PC-9 (cell line): ENCODE results near the gene SND1. TPM values are rescaled to one million over a fixed set of nuclear protein-coding genes. Genes with fewer than 3 reads are reported as not detected.

Source experiments
- BruUV-seq: library from RNA; stranded (reverse); fragments of 400-500 nt; replicated peaks from 2 replicates; lab custom pipeline; 2021; lab: Mats Ljungman, UMichigan
- CTCF ChIA-PET: fragments of 300-600 bp; sonication (Branson Sonifier 250); formaldehyde crosslinking; loops from one replicate; lab custom pipeline; 2022; ENCODE audit warnings: antibody characterized with exemption; lab: Charles Lee
- POLR2A ChIA-PET: fragments of 300-600 bp; sonication (Branson Sonifier 250); formaldehyde crosslinking; loops from one replicate; lab custom pipeline; 2022; ENCODE audit warnings: antibody characterized with exemption; ENCODE audit not compliant: unreplicated experiment; lab: Charles Lee
- DNase-seq, 2 experiments: peaks; one replicate each; pipeline versions ENCODE4 v3.0.0 to v3.0.0-alpha.2; 2015 to 2022; ENCODE audit warnings: mixed read lengths in 1 of 2
- H2AFZ ChIP-seq: fragments of 200-600 bp; sonication (generic); 2 replicates; pipeline ENCODE4 v1.8.1; 2017; ENCODE audit warnings: antibody characterized with exemption
- H3F3A ChIP-seq: fragments of 200-600 bp; sonication (generic); 2 replicates; pipeline ENCODE4 v1.8.1; 2017; ENCODE audit warnings: antibody characterized with exemption, mild to moderate bottlenecking, low read depth; ENCODE audit not compliant: insufficient read depth
- H3K27ac ChIP-seq: fragments of 200-600 bp; sonication (generic); 2 replicates; pipeline ENCODE4 v1.6.1; 2016; ENCODE audit warnings: mixed run types
- H3K27me3 ChIP-seq: fragments of 200-600 bp; sonication (generic); 2 replicates; pipeline ENCODE4 v1.6.1; 2016; ENCODE audit warnings: low read depth, mixed run types; ENCODE audit not compliant: insufficient read depth
- H3K36me3 ChIP-seq: fragments of 200-600 bp; sonication (generic); 2 replicates; pipeline ENCODE4 v1.6.1; 2016; ENCODE audit warnings: low read depth, mixed run types
- H3K4me1 ChIP-seq: fragments of 200-600 bp; sonication (generic); replicated peaks from 2 replicates; pipeline ENCODE4 v1.6.1; 2016; ENCODE audit warnings: mixed run types; ENCODE audit not compliant: insufficient read depth
- H3K4me2 ChIP-seq: fragments of 200-600 bp; sonication (generic); 2 replicates; pipeline ENCODE4 v1.6.1; 2017; ENCODE audit warnings: mixed run types
- H3K4me3 ChIP-seq: fragments of 200-600 bp; sonication (generic); 2 replicates; pipeline ENCODE4 v1.6.1; 2016; ENCODE audit warnings: mixed run types
- H3K79me2 ChIP-seq: fragments of 200-600 bp; sonication (generic); 2 replicates; pipeline ENCODE4 v1.6.1; 2017; ENCODE audit warnings: low read depth, mixed run types
- H3K9me2 ChIP-seq: fragments of 200-600 bp; sonication (generic); 2 replicates; pipeline ENCODE4 v1.8.1; 2017; ENCODE audit warnings: mild to moderate bottlenecking; ENCODE audit not compliant: insufficient read depth
- H3K9me3 ChIP-seq: fragments of 200-600 bp; sonication (generic); 2 replicates; pipeline ENCODE4 v1.8.1; 2016; ENCODE audit warnings: low read depth; ENCODE audit not compliant: insufficient read depth
- H4K20me1 ChIP-seq: fragments of 200-600 bp; sonication (generic); 2 replicates; pipeline ENCODE4 v1.8.1; 2017; ENCODE audit not compliant: insufficient read depth
- EZH2 ChIP-seq: fragments of 200-600 bp; sonication (generic); IDR thresholded peaks from 2 replicates; pipeline ENCODE4 v1.8.0; 2017; ENCODE audit warnings: antibody characterized with exemption, low read depth
- intact Hi-C: fragments of 100-400 bp; cut with micrococcal nuclease; formaldehyde crosslinking; loops from one replicate; pipeline ENCODE4 v1.10.0; 2022; ENCODE audit not compliant: unreplicated experiment
- total RNA-seq: library from RNA; stranded (reverse); gene quantifications from 2 replicates; pipeline ENCODE4 v1.2.3, GENCODE V29; 2021
- TF ChIP-seq, protein P1 (sequence below): fragments of 200-600 bp; sonication (generic); conservative IDR thresholded peaks from 2 replicates; pipeline ENCODE4 v1.6.1; 2017; ENCODE audit warnings: mixed run types, antibody characterized with exemption, mild to moderate bottlenecking, moderate library complexity

SND1 gene
- total RNA-seq, 1 experiment from 2014 or later, result 273 TPM

DNA sequence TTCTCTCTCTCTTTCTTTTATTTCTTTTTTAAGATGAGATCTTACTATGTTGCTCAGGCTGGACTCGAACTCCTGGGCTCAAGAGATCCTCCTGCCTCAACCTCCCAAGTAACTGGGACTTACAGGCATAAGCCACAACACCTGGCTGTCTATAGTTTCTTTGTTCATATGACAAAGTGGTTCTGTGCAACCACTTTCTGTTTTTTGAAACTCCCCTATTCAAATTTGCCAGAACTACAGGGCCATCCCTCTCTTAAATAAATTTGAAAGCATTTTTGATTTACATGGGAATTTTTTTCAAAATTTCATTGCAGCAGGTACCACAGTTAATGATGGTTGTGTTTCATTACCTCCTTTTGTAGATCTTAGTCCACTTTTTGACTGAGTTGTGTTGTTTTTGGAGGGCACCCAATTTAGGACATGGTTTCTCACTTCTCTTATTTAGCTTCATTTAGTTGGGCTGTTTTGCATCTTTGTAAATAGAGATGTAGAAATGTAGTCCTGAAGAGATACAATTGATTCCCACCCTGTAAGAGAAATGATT, 260.0 kb downstream of the SND1 start:
- BruUV-seq, result no TSS peak
- Histone ChIP-seq H3K27ac (no peak overlapping the region), H3K4me1 (no peaks in the 10 kb centered on the region), H3K4me2 (no peak overlapping the region), H3K36me3 (no peaks in the 10 kb centered on the region), H3K79me2 (peaks cover 12% of the 10 kb centered on the region; the same call in 1 of the 2 replicates), H3K9me3 (no peaks in the 10 kb centered on the region), H3K27me3 (no peaks in the 10 kb centered on the region), H2AFZ (no peak overlapping the region), H3K4me3 (no peak overlapping the region), H4K20me1 (peaks cover 21% of the 10 kb centered on the region; the same call in 1 of the 2 replicates), H3F3A (peaks cover 6% of the 10 kb centered on the region; the same call in 1 of the 2 replicates), H3K9me2 (no peaks in the 10 kb centered on the region)
- DNase-seq, result no peak
- intact Hi-C loops, result no loop called here
- ChIA-PET CTCF (no interaction called here), POLR2A (no interaction called here)
- no peak for TF ChIP-seq EZH2
- TF ChIP-seq, protein P1, sequence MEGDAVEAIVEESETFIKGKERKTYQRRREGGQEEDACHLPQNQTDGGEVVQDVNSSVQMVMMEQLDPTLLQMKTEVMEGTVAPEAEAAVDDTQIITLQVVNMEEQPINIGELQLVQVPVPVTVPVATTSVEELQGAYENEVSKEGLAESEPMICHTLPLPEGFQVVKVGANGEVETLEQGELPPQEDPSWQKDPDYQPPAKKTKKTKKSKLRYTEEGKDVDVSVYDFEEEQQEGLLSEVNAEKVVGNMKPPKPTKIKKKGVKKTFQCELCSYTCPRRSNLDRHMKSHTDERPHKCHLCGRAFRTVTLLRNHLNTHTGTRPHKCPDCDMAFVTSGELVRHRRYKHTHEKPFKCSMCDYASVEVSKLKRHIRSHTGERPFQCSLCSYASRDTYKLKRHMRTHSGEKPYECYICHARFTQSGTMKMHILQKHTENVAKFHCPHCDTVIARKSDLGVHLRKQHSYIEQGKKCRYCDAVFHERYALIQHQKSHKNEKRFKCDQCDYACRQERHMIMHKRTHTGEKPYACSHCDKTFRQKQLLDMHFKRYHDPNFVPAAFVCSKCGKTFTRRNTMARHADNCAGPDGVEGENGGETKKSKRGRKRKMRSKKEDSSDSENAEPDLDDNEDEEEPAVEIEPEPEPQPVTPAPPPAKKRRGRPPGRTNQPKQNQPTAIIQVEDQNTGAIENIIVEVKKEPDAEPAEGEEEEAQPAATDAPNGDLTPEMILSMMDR, result no peak

GRCh38 chr7:127912901-127913300, 260.9 kb downstream of the SND1 start:
- POLR2A ChIA-PET, result no interaction called here
- peaks cover 7% of the 10 kb centered on the region; the same call in 1 of the 2 replicates for H3K79me2 ChIP-seq
- H4K20me1 ChIP-seq, result peaks cover 17% of the 10 kb centered on the region; the same call in 1 of the 2 replicates
- CTCF ChIA-PET, result no interaction called here
- H3K27ac ChIP-seq, result no peak overlapping the region
- no peaks in the 10 kb centered on the region for H3K9me3 ChIP-seq
- H3K36me3 ChIP-seq, result no peaks in the 10 kb centered on the region
- TF ChIP-seq, protein P1, result no peak
- TF ChIP-seq EZH2, result no peak
- H3K4me1 ChIP-seq, result no peaks in the 10 kb centered on the region
- H3K4me3 ChIP-seq, result no peak overlapping the region
- no peak overlapping the region for H2AFZ ChIP-seq
- intact Hi-C loops, result no loop called here
- H3F3A ChIP-seq, result peaks cover 6% of the 10 kb centered on the region; the same call in 1 of the 2 replicates
- H3K9me2 ChIP-seq, result no peaks in the 10 kb centered on the region
- H3K4me2 ChIP-seq, result no peak overlapping the region
- no TSS peak for BruUV-seq
- H3K27me3 ChIP-seq, result no peaks in the 10 kb centered on the region
- no peak for DNase-seq

DNA sequence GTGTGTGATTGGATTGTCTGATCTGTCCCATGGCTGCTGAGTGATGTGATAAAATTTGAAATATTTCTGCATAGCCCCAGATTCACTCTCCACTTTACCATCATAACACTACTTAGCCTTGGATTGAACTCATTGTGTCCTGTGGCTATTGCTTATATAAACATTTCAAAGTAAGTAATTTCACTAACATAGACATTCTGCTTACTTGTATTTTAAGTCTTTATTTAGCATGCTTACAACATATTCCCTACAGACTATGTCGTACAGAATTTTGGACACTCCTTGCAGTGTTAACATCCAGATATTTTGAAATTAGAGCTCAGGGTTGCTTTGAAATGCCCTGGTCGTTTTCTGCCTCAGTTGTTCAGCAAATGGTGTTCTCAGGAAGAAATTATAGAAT, 261.7 kb downstream of the SND1 start:
- Histone ChIP-seq H3K4me1 (no peaks in the 10 kb centered on the region), H3K27me3 (no peaks in the 10 kb centered on the region), H3K27ac (no peak overlapping the region), H3K36me3 (0 out of 2 replicates have a peak, but pooled peaks cover 3% of the 10 kb centered on the region), H3K79me2 (0 out of 2 replicates have a peak, but pooled peaks cover 7% of the 10 kb centered on the region), H3K9me3 (no peaks in the 10 kb centered on the region), H4K20me1 (peaks cover 15% of the 10 kb centered on the region; the same call in 1 of the 2 replicates), H3F3A (peaks cover 6% of the 10 kb centered on the region; the same call in 1 of the 2 replicates), H2AFZ (no peak overlapping the region), H3K9me2 (no peaks in the 10 kb centered on the region), H3K4me3 (no peak overlapping the region), H3K4me2 (no peak overlapping the region)
- no TSS peak for BruUV-seq
- ChIA-PET CTCF (no interaction called here), POLR2A (no interaction called here)
- intact Hi-C loops, result no loop called here
- no peak for DNase-seq
- no peak for TF ChIP-seq EZH2
- TF ChIP-seq, protein P1, result no peak
